22Rv1 (cell line): ENCODE measurements around the gene TMEM35B.

Experiments used
- CTCF ChIP-seq: fragments of 450-650 bp; IDR thresholded peaks from 2 replicates; pipeline ENCODE4 v1.5.1; 2017; ENCODE audit warnings: mild to moderate bottlenecking
- ZFX ChIP-seq: fragments of 450-650 bp; IDR thresholded peaks from 2 replicates; pipeline ENCODE4 v1.6.1; 2017; ENCODE audit warnings: antibody characterized with exemption, borderline replicate concordance

DNA sequence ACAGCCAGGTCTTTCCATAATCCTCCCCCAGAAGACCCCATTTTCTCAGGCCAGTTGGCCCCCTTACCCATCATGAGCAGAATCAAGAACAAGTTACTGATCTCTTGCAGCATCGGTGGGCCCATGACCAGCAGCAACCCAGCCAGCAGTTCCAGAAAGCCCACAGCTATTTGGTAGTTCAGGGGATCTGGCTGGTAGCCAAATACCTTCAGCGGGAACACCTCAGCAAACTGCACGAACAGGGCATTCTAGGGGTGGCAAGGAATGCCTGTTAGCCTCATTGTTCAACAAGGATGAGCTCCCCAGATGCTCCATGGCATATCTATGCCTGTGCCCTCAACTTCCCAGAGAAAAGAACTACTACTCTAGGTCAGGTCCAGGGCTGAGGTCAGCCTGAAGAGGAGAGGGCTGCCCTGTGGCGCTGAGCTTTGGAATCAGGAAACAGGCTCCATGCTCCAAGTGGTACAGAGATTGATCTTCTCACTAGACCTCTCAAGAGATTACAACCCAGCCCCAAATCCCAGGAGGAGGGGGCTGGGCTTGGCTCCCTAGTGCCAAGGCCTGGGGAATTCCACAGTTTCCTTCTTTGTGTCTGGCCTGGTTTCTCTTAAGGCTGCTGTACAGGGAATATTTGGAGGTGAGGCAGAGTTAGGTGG, 1.3 kb downstream of the TMEM35B start:
- no peak for TF ChIP-seq CTCF
- no peak for TF ChIP-seq ZFX
